Keratinocyte (primary cell): ENCODE results near the gene EHMT1. TPM values are rescaled to one million over a fixed set of nuclear protein-coding genes. Genes with fewer than 3 reads are reported as not detected.

ENCODE experiments used
- DNase-seq: peaks from one replicate; pipeline ENCODE4 v3.0.0-alpha.2; 2011; ENCODE audit warnings: low read depth, missing footprints, low spot score
- FAIRE-seq: peaks from 2 replicates; lab custom pipeline; 2011; peaks lifted over from hg19 to GRCh38; lab: Jason Lieb, UNC
- H2AFZ ChIP-seq: 2 replicates; pipeline ENCODE4 v1.6.0; 2012; ENCODE audit warnings: low read length, control low read depth, inconsistent platforms; ENCODE audit not compliant: control insufficient read depth
- H3K27ac ChIP-seq: 2 replicates; pipeline ENCODE4 v1.5.1; 2011; ENCODE audit warnings: low read length; ENCODE audit not compliant: control insufficient read depth, insufficient read depth
- H3K27me3 ChIP-seq: 3 replicates; pipeline ENCODE4 v1.6.0; 2011; ENCODE audit warnings: low read length; ENCODE audit not compliant: control insufficient read depth, insufficient read depth; ENCODE audit errors: extremely low read depth
- H3K36me3 ChIP-seq, 2 experiments: 2 replicates in 1 of 2; 3 replicates in 1 of 2; pipeline ENCODE4 v1.5.1; 2011; ENCODE audit warnings: low read length in 2 of 2, mild to moderate bottlenecking in 1 of 2; ENCODE audit not compliant: control insufficient read depth in 2 of 2, insufficient read depth in 2 of 2; ENCODE audit errors: extremely low read depth in 1 of 2
- H3K4me1 ChIP-seq: 3 replicates; pipeline ENCODE4 v1.5.1; 2011; ENCODE audit warnings: low read length; ENCODE audit not compliant: control insufficient read depth, insufficient read depth; ENCODE audit errors: extremely low read depth
- H3K4me2 ChIP-seq: 3 replicates; pipeline ENCODE4 v1.6.0; 2011; ENCODE audit warnings: low read depth, low read length; ENCODE audit not compliant: control insufficient read depth, insufficient read depth; ENCODE audit errors: extremely low read depth
- H3K4me3 ChIP-seq, 3 experiments: fragments of 200-600 bp in 1 of 3; sonication (generic) in 1 of 3; 2 replicates in 2 of 3; 3 replicates in 1 of 3; pipeline ENCODE4 v1.5.1; 2011 to 2016; ENCODE audit warnings: low read length in 3 of 3, mild to moderate bottlenecking in 3 of 3, control low read depth in 2 of 3, inconsistent platforms in 1 of 3, low read depth in 1 of 3, mixed read lengths in 1 of 3, mixed run types in 1 of 3, moderate library complexity in 1 of 3; ENCODE audit not compliant: control insufficient read depth in 2 of 3, insufficient read depth in 2 of 3; ENCODE audit errors: extremely low read depth in 1 of 3
- H3K79me2 ChIP-seq: 2 replicates; pipeline ENCODE4 v1.6.0; 2012; ENCODE audit warnings: low read length; ENCODE audit not compliant: control insufficient read depth, insufficient read depth
- H3K9ac ChIP-seq: 3 replicates; pipeline ENCODE4 v1.6.0; 2011; ENCODE audit warnings: low read length; ENCODE audit not compliant: control insufficient read depth, insufficient read depth; ENCODE audit errors: extremely low read depth
- H3K9me1 ChIP-seq: 3 replicates; pipeline ENCODE4 v1.6.0; 2011; ENCODE audit warnings: low read length; ENCODE audit not compliant: control insufficient read depth, insufficient read depth; ENCODE audit errors: extremely low read depth
- H3K9me3 ChIP-seq: 2 replicates; pipeline ENCODE4 v1.5.1; 2012; ENCODE audit warnings: low read depth, low read length; ENCODE audit not compliant: control insufficient read depth
- H4K20me1 ChIP-seq: 3 replicates; pipeline ENCODE4 v1.6.0; 2011; ENCODE audit warnings: low read length; ENCODE audit not compliant: control insufficient read depth, insufficient read depth; ENCODE audit errors: extremely low read depth
- CTCF ChIP-seq, 3 experiments: IDR thresholded peaks in 1 of 3; conservative IDR thresholded peaks in 1 of 3; optimal IDR thresholded peaks in 1 of 3; 2 replicates in 2 of 3; 3 replicates in 1 of 3; pipeline versions ENCODE3 to v1.5.1; 2011; ENCODE audit warnings: low read length in 3 of 3, mild to moderate bottlenecking in 3 of 3, moderate library complexity in 2 of 3, control low read depth in 1 of 3, inconsistent platforms in 1 of 3; ENCODE audit not compliant: insufficient read depth in 2 of 3; ENCODE audit errors: extremely low read depth in 1 of 3
- EZH2 ChIP-seq: IDR thresholded peaks from one replicate; pipeline ENCODE4 v1.6.1; 2012; ENCODE audit warnings: inconsistent platforms, mild to moderate bottlenecking, low read length, moderate library complexity
- dilution Hi-C: fragments of 300-500 bp; cut with MboI; formaldehyde crosslinking; loops from one replicate; pipeline ENCODE4 v1.7.0; 2020; ENCODE audit warnings: low sequenced_read_pairs; ENCODE audit not compliant: extremely low pct_ligation_motif_present
- polyA plus RNA-seq, 5 experiments: library from polyadenylated mRNA; depleted of rRNA in 3 of 5; stranded (reverse) in 3 of 5; stranded (forward) in 1 of 5; unstranded in 1 of 5; fragments of >200 nt; gene quantifications; 1 replicate in 1 of 5; 2 replicates in 3 of 5; 3 replicates in 1 of 5; pipeline versions ENCODE4 v1.2.1 to v1.2.3, GENCODE V29; 2011 to 2012; ENCODE audit warnings: missing spikeins in 2 of 5, low read depth in 1 of 5, low replicate concordance in 1 of 5

The EHMT1 gene
- polyA plus RNA-seq, 1 donor (not counting 4 experiments of a cell fraction or from before 2014, with no cell fraction given): 25.9 TPM

DNA sequence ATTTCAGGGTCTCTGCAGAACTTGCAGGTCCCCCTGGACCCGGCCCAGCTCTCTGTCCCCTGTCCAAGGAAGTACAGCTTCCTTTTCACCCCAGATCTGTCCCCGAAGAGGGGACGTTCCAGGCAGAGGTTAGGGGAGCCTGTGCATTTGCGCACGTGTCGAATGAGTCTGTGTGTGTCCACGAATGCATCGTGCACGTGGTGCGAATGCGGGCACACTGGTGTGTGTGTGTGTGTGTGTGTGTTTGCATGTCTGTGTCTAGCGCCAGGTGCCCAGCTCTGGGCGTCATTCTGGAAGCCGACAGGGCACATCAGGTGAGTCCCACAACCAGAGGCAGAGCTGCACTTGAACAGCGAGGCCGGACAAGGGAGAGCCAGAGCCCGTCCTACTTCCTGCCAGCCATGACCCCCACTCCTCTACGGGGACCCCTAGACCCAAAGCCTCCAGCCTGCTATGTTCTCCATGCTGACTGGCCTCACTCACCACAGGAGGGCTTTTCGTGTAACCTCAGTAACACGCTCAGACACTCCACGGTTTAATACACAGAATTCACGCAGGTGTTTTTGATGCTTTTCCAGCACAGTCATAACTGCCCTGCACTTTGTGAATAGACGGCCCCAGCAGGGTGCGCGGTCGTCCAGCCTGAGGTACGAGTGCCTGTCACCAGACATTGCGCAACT is 217.5 kb downstream of the EHMT1 start:
- no peak overlapping the region for H3K9ac ChIP-seq
- H3K27me3 ChIP-seq: no peaks in the 10 kb centered on the region
- no peaks in the 10 kb centered on the region for H3K9me1 ChIP-seq
- H3K27ac ChIP-seq: no peak overlapping the region
- H4K20me1 ChIP-seq: peaks cover 3% of the 10 kb centered on the region
- no peak overlapping the region for H3K4me3 ChIP-seq
- no peaks in the 10 kb centered on the region for H3K9me3 ChIP-seq
- no peak for FAIRE-seq
- dilution Hi-C loops: no loop called here
- no peak overlapping the region for H2AFZ ChIP-seq
- DNase-seq: no peak
- H3K4me2 ChIP-seq: no peak overlapping the region
- TF ChIP-seq CTCF (optimal IDR thresholded peaks at IDR 0.05 in 1 of 3, IDR thresholded peaks at IDR 0.05 in 1 of 3, conservative IDR thresholded peaks at IDR 0.05 in 1 of 3; ENCODE audit: extremely low read depth in 1 of 3, insufficient read depth in 2 of 3, low read length in 3 of 3) (no peak), EZH2 (no peak)
- no peaks in the 10 kb centered on the region for H3K4me1 ChIP-seq
- peaks cover 0 to 15% of the 10 kb centered on the region in 2 experiments for H3K36me3 ChIP-seq
- no peaks in the 10 kb centered on the region for H3K79me2 ChIP-seq

DNA sequence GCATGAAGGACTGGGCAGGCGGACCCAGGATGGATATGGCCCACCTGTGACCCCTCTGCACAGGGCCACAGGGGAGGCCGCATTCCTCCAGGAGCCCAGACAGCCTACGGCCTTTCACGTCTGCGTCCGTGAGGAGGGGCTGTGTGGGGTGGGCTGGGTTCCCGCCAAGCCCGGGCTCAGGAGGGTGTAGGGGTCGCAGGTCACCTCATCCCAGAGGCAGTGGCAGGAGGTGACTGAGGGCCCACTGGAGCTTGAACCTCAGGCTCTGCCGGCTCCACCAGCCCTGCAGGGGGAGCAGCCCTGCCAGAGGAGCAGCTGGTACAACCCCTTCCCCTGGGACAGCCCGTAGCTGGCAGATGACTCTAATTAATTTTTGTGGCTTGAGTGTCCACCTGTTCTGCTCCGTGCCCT is 218.0 kb downstream of the EHMT1 start:
- dilution Hi-C loops: no loop called here
- Histone ChIP-seq H3K79me2 (no peaks in the 10 kb centered on the region), H3K4me2 (no peak overlapping the region), H3K36me3 (peaks cover 0 to 15% of the 10 kb centered on the region in 2 experiments), H3K9me1 (no peaks in the 10 kb centered on the region), H3K4me1 (no peaks in the 10 kb centered on the region), H3K27me3 (no peaks in the 10 kb centered on the region), H4K20me1 (no peaks in the 10 kb centered on the region), H3K27ac (no peak overlapping the region), H3K4me3 (no peak overlapping the region), H3K9me3 (no peaks in the 10 kb centered on the region), H3K9ac (no peak overlapping the region), H2AFZ (no peak overlapping the region)
- DNase-seq (no peak), FAIRE-seq (no peak)
- no peak for TF ChIP-seq EZH2
- no peak for TF ChIP-seq CTCF (optimal IDR thresholded peaks at IDR 0.05 in 1 of 3, IDR thresholded peaks at IDR 0.05 in 1 of 3, conservative IDR thresholded peaks at IDR 0.05 in 1 of 3; ENCODE audit: extremely low read depth in 1 of 3, insufficient read depth in 2 of 3, low read length in 3 of 3)
